K562 (cell line): ENCODE results near the gene AMBP. TPM values are rescaled to one million over a fixed set of nuclear protein-coding genes. Genes with fewer than 3 reads are reported as not detected.

Source experiments
- ATAC-seq: fragments of 200-7000 bp; cut with Tn5 transposase; 3 replicates; pipeline ENCODE4 v1.9.1; 2020; ENCODE audit warnings: moderate library complexity
- BruUV-seq: library from RNA; stranded (reverse); fragments of 400-500 nt; replicated peaks from 2 replicates; lab custom pipeline; 2021; lab: Mats Ljungman, UMichigan
- CTCF ChIA-PET: fragments of 300-600 bp; formaldehyde crosslinking; extraction: SDS; loops from one replicate; lab custom pipeline; 2021; ENCODE audit warnings: low intra/inter-chr PET ratio; lab: Yijun Ruan, JAX
- POLR2A ChIA-PET: fragments of 300-600, 350-650 bp; sonication (Branson Sonifier 250); formaldehyde crosslinking; extraction: SDS; loops from one replicate; lab custom pipeline; 2021; ENCODE audit warnings: antibody characterized with exemption, inconsistent platforms; lab: Yijun Ruan, JAX
- DNase-seq, 4 experiments: peaks; one replicate each; pipeline versions ENCODE4 v3.0.0 to v3.0.0-alpha.2; 2011 to 2018; ENCODE audit warnings: low spot score in 3 of 4, mixed read lengths in 3 of 4; ENCODE audit errors: extremely low read depth in 1 of 4
- FAIRE-seq: peaks from 2 replicates; lab custom pipeline; 2011; peaks lifted over from hg19 to GRCh38; lab: Jason Lieb, UNC
- H2AFZ ChIP-seq: 2 replicates; pipeline ENCODE4 v1.6.0; 2011; ENCODE audit warnings: low read depth, low read length, control low read depth, inconsistent platforms
- H3K27ac ChIP-seq: fragments of 200-600 bp; 3 replicates; pipeline ENCODE4 v1.8.0; 2011; ENCODE audit warnings: low read depth, mild to moderate bottlenecking, control low read depth, inconsistent platforms, low read length, moderate library complexity, mixed read lengths; ENCODE audit errors: extremely low read depth
- H3K27me3 ChIP-seq, 2 experiments: fragments of 300-600 bp in 1 of 2; 2 replicates in 1 of 2; 3 replicates in 1 of 2; pipeline versions ENCODE4 v1.6.0 to v1.8.0; 2011; ENCODE audit warnings: inconsistent platforms in 2 of 2, low read length in 2 of 2, mild to moderate bottlenecking in 1 of 2, mixed read lengths in 1 of 2, moderate library complexity in 1 of 2; ENCODE audit not compliant: control insufficient read depth in 2 of 2, insufficient read depth in 2 of 2
- H3K36me3 ChIP-seq: fragments of 300-600 bp; 3 replicates; pipeline ENCODE4 v1.8.0; 2011; ENCODE audit warnings: mild to moderate bottlenecking, low read length, inconsistent platforms; ENCODE audit not compliant: control insufficient read depth, insufficient read depth
- H3K4me1 ChIP-seq, 2 experiments: fragments of 200-600 bp in 1 of 2; replicated peaks in 1 of 2; 2 replicates in 1 of 2; 3 replicates in 1 of 2; pipeline versions ENCODE4 v1.5.1 to v1.8.0; 2011; ENCODE audit warnings: inconsistent platforms in 2 of 2, low read length in 2 of 2, mild to moderate bottlenecking in 1 of 2, mixed read lengths in 1 of 2, moderate library complexity in 1 of 2; ENCODE audit not compliant: control insufficient read depth in 2 of 2, insufficient read depth in 2 of 2
- H3K4me2 ChIP-seq: 2 replicates; pipeline ENCODE4 v1.6.1; 2011; ENCODE audit warnings: low read length, control low read depth, inconsistent platforms, mixed read lengths; ENCODE audit not compliant: insufficient read depth
- H3K4me3 ChIP-seq: fragments of 200-600 bp; sonication (generic), shearing (Covaris generic); 2 replicates; pipeline ENCODE4 v1.5.1; 2016; ENCODE audit warnings: control low read depth, inconsistent platforms
- H3K79me2 ChIP-seq: fragments of 200-600 bp; 3 replicates; pipeline ENCODE4 v1.8.0; 2011; ENCODE audit warnings: low read length, inconsistent platforms; ENCODE audit not compliant: control insufficient read depth, insufficient read depth
- H3K9ac ChIP-seq, 2 experiments: 2 replicates each; pipeline versions ENCODE4 v1.6.0 to v1.6.1; 2011; ENCODE audit warnings: low read depth in 2 of 2, low read length in 2 of 2, control low read depth in 1 of 2, inconsistent platforms in 1 of 2, mild to moderate bottlenecking in 1 of 2, mixed read lengths in 1 of 2; ENCODE audit not compliant: insufficient read depth in 1 of 2
- H3K9me1 ChIP-seq: one replicate; pipeline ENCODE4 v1.6.0; 2011; ENCODE audit warnings: inconsistent platforms, mild to moderate bottlenecking, low read length, moderate library complexity; ENCODE audit not compliant: control insufficient read depth, insufficient read depth
- H3K9me3 ChIP-seq: replicated peaks from 2 replicates; pipeline ENCODE4 v1.5.1; 2011; ENCODE audit warnings: low read depth, low read length, inconsistent platforms; ENCODE audit not compliant: control insufficient read depth, insufficient read depth
- H4K20me1 ChIP-seq: replicated peaks from 2 replicates; pipeline ENCODE4 v1.6.1; 2011; ENCODE audit warnings: low read length, inconsistent platforms, mixed read lengths; ENCODE audit not compliant: control insufficient read depth, insufficient read depth
- ATF1 ChIP-seq, 2 experiments: fragments of 450-650 bp in 1 of 2; IDR thresholded peaks; 2 replicates each; pipeline ENCODE4 v1.6.1; 2016; ENCODE audit warnings: missing compliant biosample characterization in 1 of 2, missing genetic modification characterization in 1 of 2
- DNMT1 ChIP-seq: fragments of 450-650 bp; IDR thresholded peaks from 2 replicates; pipeline ENCODE4 v1.6.1; 2016; ENCODE audit warnings: antibody characterized with exemption, mild to moderate bottlenecking
- ILK ChIP-seq: fragments of 450-650 bp; IDR thresholded peaks from 2 replicates; pipeline ENCODE4 v1.6.1; 2016; ENCODE audit warnings: missing genetic modification characterization, low read depth, mild to moderate bottlenecking, missing compliant biosample characterization, moderate library complexity, borderline replicate concordance
- POLR3A ChIP-seq: IDR thresholded peaks from 2 replicates; pipeline ENCODE4 v1.6.1; 2011; ENCODE audit warnings: borderline replicate concordance, mild to moderate bottlenecking, moderate library complexity; ENCODE audit not compliant: insufficient read length, insufficient read depth; ENCODE audit errors: extremely low read depth
- STAT5A ChIP-seq: IDR thresholded peaks from 2 replicates; pipeline ENCODE4 v1.6.1; 2012; ENCODE audit warnings: low read length, inconsistent platforms, borderline replicate concordance
- TBL1XR1 ChIP-seq, 2 experiments: IDR thresholded peaks; 2 replicates each; pipeline ENCODE4 v1.6.1; 2012; ENCODE audit warnings: improper control_type of control experiment in 2 of 2, low read length in 2 of 2, mild to moderate bottlenecking in 1 of 2
- XRCC5 ChIP-seq: fragments of 200-400 bp; formaldehyde crosslinking; IDR thresholded peaks from 2 replicates; pipeline ENCODE4 v1.6.1; 2017; ENCODE audit warnings: low read depth, mild to moderate bottlenecking, low read length
- ZFX ChIP-seq: sonication (generic); formaldehyde crosslinking; IDR thresholded peaks from 2 replicates; pipeline ENCODE4 v1.8.0; 2022; ENCODE audit warnings: mild to moderate bottlenecking, missing genetic modification reagents, moderate library complexity
- WGBS: fragments of 100-300 bp; shearing (Covaris generic); methylation state at CpG from one replicate; pipeline ENCODE4 v1.1.6; 2016; ENCODE audit warnings: low coverage, mixed read lengths; ENCODE audit not compliant: insufficient coverage; ENCODE audit errors: missing lambda C conversion rate; 5-methylcytosine and 5-hydroxymethylcytosine counted together
- in situ Hi-C: fragments of 300-500 bp; cut with MboI; formaldehyde crosslinking; loops from 4 replicates; pipeline ENCODE4 v1.15.0; 2018; ENCODE audit warnings: inconsistent platforms, mixed read lengths
- intact Hi-C: fragments of 100-400 bp; cut with micrococcal nuclease; formaldehyde crosslinking; loops from 2 replicates; pipeline ENCODE4 v1.14.2; 2022
- polyA plus RNA-seq, 8 experiments: library from polyadenylated mRNA; depleted of rRNA in 4 of 8; stranded (reverse) in 5 of 8; unstranded in 3 of 8; fragments of >200 nt; fragmentation: Nextera tagmentation in 2 of 8; fragmentation: Illumina TruSeq in 1 of 8; extraction: Ambion mirVana in 2 of 8; extraction: Trizol in 1 of 8; gene quantifications; 2 replicates each; pipeline versions ENCODE4 v1.2.1 to v1.2.3, GENCODE V29; 2011 to 2014; ENCODE audit warnings: inconsistent platforms in 1 of 8, missing spikeins in 1 of 8
- total RNA-seq, 7 experiments: library from RNA; depleted of rRNA in 6 of 7; stranded (reverse); fragments of >200 nt in 6 of 7; fragmentation: Illumina TruSeq in 2 of 7; extraction: Trizol in 2 of 7; gene quantifications; 2 replicates each; pipeline versions ENCODE4 v1.2.1 to v1.2.3, GENCODE V29; 2011 to 2021; ENCODE audit warnings: low replicate concordance in 1 of 7

The AMBP gene
- total and polyA plus RNA-seq, 9 of the 15 experiments (the other 6 are each of a cell fraction or from before 2014, with no cell fraction given): 1.3 TPM; not detected in 8

DNA sequence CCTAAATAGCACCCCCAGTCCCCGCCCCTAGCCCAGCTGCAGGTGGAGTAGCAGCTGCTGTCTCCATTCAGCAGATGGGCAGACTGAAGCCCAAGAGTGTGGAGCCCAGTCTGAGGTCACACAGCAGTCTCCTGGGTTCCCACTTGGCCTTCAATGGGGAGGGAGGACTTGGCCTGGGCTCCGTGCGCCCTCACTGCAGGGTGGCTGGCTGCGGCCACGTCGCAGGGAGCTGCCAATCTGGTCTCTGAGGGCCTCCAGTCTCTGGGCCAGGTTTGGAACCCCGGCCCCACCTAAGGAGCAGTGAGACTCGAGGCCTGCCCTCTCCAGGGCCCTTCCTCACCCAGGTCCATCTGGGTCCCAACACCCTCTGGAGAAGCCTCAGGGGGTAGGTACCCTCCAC is 13.6 kb upstream of the AMBP start (continued):
- TF ChIP-seq TBL1XR1 (IDR thresholded peaks at IDR 0.05; ENCODE audit: low read length in 2 of 2) (no peak), XRCC5 (no peak), STAT5A (no peak), POLR3A (no peak), ATF1 (CRISPR knock-in tag; IDR thresholded peaks at IDR 0.05) (no peak), ATF1 (tag; IDR thresholded peaks at IDR 0.05) (no peak)

DNA sequence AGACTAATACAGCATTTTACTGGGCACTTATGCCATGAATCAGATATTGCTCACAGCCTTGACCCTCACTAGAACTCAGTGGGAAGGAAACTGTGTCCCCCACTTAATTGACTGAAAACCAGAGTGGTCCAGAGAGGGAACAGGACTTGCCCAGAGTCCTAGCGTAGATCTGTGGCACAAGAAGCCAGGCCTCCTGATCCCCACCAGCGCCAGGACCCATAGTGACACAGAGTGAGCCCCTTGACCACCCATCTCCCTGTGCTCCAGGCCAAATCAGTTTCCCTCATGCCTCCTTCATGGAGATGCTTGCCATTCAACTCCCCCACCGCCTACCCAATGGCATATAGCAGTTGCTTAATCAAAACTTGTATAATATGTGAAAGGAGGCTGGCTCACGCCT is 12.7 kb upstream of the AMBP start:
- in situ Hi-C loops (no loop called here), intact Hi-C loops (no loop called here)
- ATAC-seq: no peak
- WGBS: 0% methylated on average over 4 of the region's 4 CpGs
- ChIA-PET POLR2A (no interaction called here), CTCF (no interaction called here)
- no peak overlapping the region for H3K4me2 ChIP-seq
- H3K79me2 ChIP-seq: no peaks in the 10 kb centered on the region
- no peak overlapping the region for H3K27ac ChIP-seq
- H3K9ac ChIP-seq: no peak overlapping the region
- no peak for DNase-seq
- H3K9me3 ChIP-seq: no peaks in the 10 kb centered on the region
- no peak for TF ChIP-seq ILK (tag)
- no peak for TF ChIP-seq ZFX
- TF ChIP-seq DNMT1: no peak
- no peak overlapping the region for H3K4me3 ChIP-seq
- no peak overlapping the region for H2AFZ ChIP-seq
- no peak for FAIRE-seq
- H4K20me1 ChIP-seq: no peaks in the 10 kb centered on the region
- H3K4me1 ChIP-seq: no peaks in the 10 kb centered on the region
- H3K27me3 ChIP-seq: peaks cover 2 to 29% of the 10 kb centered on the region in 2 experiments; a peak in 3 of 5 replicates
- no TSS peak for BruUV-seq
- H3K36me3 ChIP-seq: no peaks in the 10 kb centered on the region
- H3K9me1 ChIP-seq: no peaks in the 10 kb centered on the region
